ENCODE measurements around the gene ZNF778. TPM values are rescaled to one million over a fixed set of nuclear protein-coding genes. Genes with fewer than 3 reads are reported as not detected.

The ZNF778 gene
- total and polyA plus RNA-seq, 8 donors, result 1.2 to 10.3 (median 5.5) TPM

GRCh38 chr16:89216315-89217137 lies 977 bp upstream of the ZNF778 start:
- Histone ChIP-seq H3K27me3 (no peaks in the 10 kb centered on the region), H3K4me1 (peaks cover 0 to 22% (median 5%) of the 10 kb centered on the region in 3 donors), H3K27ac (peak overlapping the region; percentile 92 to 95 (median 92)), H3K4me3 (peak overlapping the region; percentile 65 to 97 (median 90)), H3K36me3 (no peaks in the 10 kb centered on the region), H3K9me3 (no peaks in the 10 kb centered on the region)
- TF ChIP-seq CTCF (IDR thresholded peaks at IDR 0.05), result peak; percentile 37 to 43 (median 42)
- FAIRE-seq, result peak; percentile 29
- DNase-seq, result peak; percentile 62 to 83 (median 76)
- 0 to 1% methylated on average over 25 of the region's 25 CpGs for WGBS, 2 donors
- peak; percentile 78 to 91 (median 86) for ATAC-seq
- intact Hi-C loops (cut with DNase I), result loop anchor here in 1 of 3 donors (10.0 kb wide), 1 partner anchor 272 kb away; no protein-coding TSS in a partner anchor

GRCh38 chr16:89217138-89217387 lies 440 bp upstream of the ZNF778 start:
- H3K4me1 ChIP-seq, result peaks cover 0 to 22% (median 5%) of the 10 kb centered on the region in 3 donors
- ATAC-seq (no peak), FAIRE-seq (no peak), DNase-seq (no peak)
- H3K9me3 ChIP-seq, result no peaks in the 10 kb centered on the region
- intact Hi-C loops (cut with DNase I), result loop anchor here in 1 of 3 donors (10.0 kb wide), 1 partner anchor 272 kb away; no protein-coding TSS in a partner anchor
- peak overlapping the region; percentile 92 to 95 (median 92) for H3K27ac ChIP-seq
- H3K36me3 ChIP-seq, result no peaks in the 10 kb centered on the region
- TF ChIP-seq CTCF (IDR thresholded peaks at IDR 0.05), result no peak
- 0% methylated on average over 11 of the region's 11 CpGs for WGBS, 2 donors
- no peaks in the 10 kb centered on the region for H3K27me3 ChIP-seq
- H3K4me3 ChIP-seq, result peak overlapping the region; percentile 65 to 97 (median 90)

- no peak for TF ChIP-seq CTCF (IDR thresholded peaks at IDR 0.05)
- Histone ChIP-seq H3K9me3 (no peaks in the 10 kb centered on the region), H3K27me3 (no peaks in the 10 kb centered on the region), H3K36me3 (peaks cover 0 to 11% (median 5%) of the 10 kb centered on the region in 3 donors), H3K4me1 (peaks cover 0 to 22% (median 5%) of the 10 kb centered on the region in 3 donors), H3K27ac (no peak overlapping the region), H3K4me3 (no peak overlapping the region)
- FAIRE-seq, result no peak
- DNase-seq, result no peak
- 60 to 65% methylated on average over 5 of the region's 5 CpGs for WGBS, 2 donors
- intact Hi-C loops (cut with DNase I), result loop anchor here in 1 of 3 donors (10.0 kb wide), 1 partner anchor 275 kb away; no protein-coding TSS in a partner anchor
- ATAC-seq, result no peak
Measured at GRCh38 chr16:89219365-89219764, 1.9 kb downstream of the ZNF778 start.

- Histone ChIP-seq H3K4me3 (no peak overlapping the region), H3K27me3 (no peaks in the 10 kb centered on the region), H3K9me3 (no peaks in the 10 kb centered on the region), H3K27ac (no peak overlapping the region), H3K36me3 (peaks cover 1 to 22% (median 5%) of the 10 kb centered on the region in 3 donors), H3K4me1 (peaks cover 0 to 10% (median 0%) of the 10 kb centered on the region in 3 donors)
- ATAC-seq (no peak), FAIRE-seq (no peak), DNase-seq (no peak)
- TF ChIP-seq CTCF (IDR thresholded peaks at IDR 0.05), result no peak
- intact Hi-C loops (cut with DNase I), result no loop called here
- WGBS, 2 donors, result 89 to 90% methylated on average over 3 of the region's 3 CpGs
Measured at GRCh38 chr16:89221604-89222003, 4.1 kb downstream of the ZNF778 start.

GRCh38 chr16:89222931-89223330 lies 5.4 kb downstream of the ZNF778 start:
- DNase-seq, result no peak
- TF ChIP-seq CTCF (IDR thresholded peaks at IDR 0.05), result no peak
- Histone ChIP-seq H3K36me3 (peaks cover 3 to 36% (median 17%) of the 10 kb centered on the region in 3 donors), H3K4me1 (peaks cover 0 to 8% (median 0%) of the 10 kb centered on the region in 3 donors), H3K27ac (no peak overlapping the region), H3K9me3 (no peaks in the 10 kb centered on the region), H3K4me3 (no peak overlapping the region), H3K27me3 (no peaks in the 10 kb centered on the region)
- no peak for FAIRE-seq
- intact Hi-C loops (cut with DNase I), result no loop called here
- no peak for ATAC-seq
- WGBS, 2 donors, result 93 to 95% methylated on average over 21 of the region's 21 CpGs
